ENCODE data around the gene SLC12A3. TPM values are rescaled to one million over a fixed set of nuclear protein-coding genes. Genes with fewer than 3 reads are reported as not detected.

The SLC12A3 gene
- polyA plus RNA-seq, 2 of the 4 experiments (the other 2 are of a cell fraction) = 0.08 to 0.09 TPM

- TF ChIP-seq KDM1A (IDR thresholded peaks at IDR 0.05; ENCODE audit: low read depth) (no peak), CEBPB (IDR thresholded peaks at IDR 0.05) (no peak)
Measured at GRCh38 chr16:56877486-56878182, 12.6 kb downstream of the SLC12A3 start (continued).

GRCh38 chr16:56878282-56878854 lies 13.4 kb downstream of the SLC12A3 start:
- no peaks in the 10 kb centered on the region for H3K9me3 ChIP-seq
- FAIRE-seq (no peak), DNase-seq (ENCODE audit: low read depth in 1 of 2, low spot score in 1 of 2) (no peak), ATAC-seq (no peak)
- CTCF ChIA-PET = interaction anchor here (1.6 kb wide), 1 partner anchor 17 kb away, joined by 5 read pairs; no protein-coding TSS in a partner anchor
- TF ChIP-seq NPAS2 (CRISPR knock-in tag; IDR thresholded peaks at IDR 0.05; ENCODE audit: borderline replicate concordance) (no peak), MYC (IDR thresholded peaks at IDR 0.05; ENCODE audit: borderline replicate concordance, low read length) (no peak), TFCP2L1 (CRISPR knock-in tag; IDR thresholded peaks at IDR 0.05) (no peak), SREBF2 (IDR thresholded peaks at IDR 0.05) (no peak), HES2 (IDR thresholded peaks at IDR 0.05) (no peak), HDAC2 (IDR thresholded peaks at IDR 0.05) (no peak), MAZ (IDR thresholded peaks at IDR 0.05; ENCODE audit: borderline replicate concordance, low read depth, low read length) (no peak), ESRRA (IDR thresholded peaks at IDR 0.05; ENCODE audit: borderline replicate concordance, low read length) (no peak), ZFP36 (IDR thresholded peaks at IDR 0.05; ENCODE audit: borderline replicate concordance, partially characterized antibody) (peak; percentile 56)
- H3K4me1 ChIP-seq = no peaks in the 10 kb centered on the region
- 66% methylated on average over 8 of the region's 8 CpGs for WGBS (ENCODE audit: missing lambda C conversion rate)
- POLR2A ChIA-PET = no interaction called here
- no peak overlapping the region for H3K4me2 ChIP-seq
- H3K27ac ChIP-seq = no peak overlapping the region
- H3K4me3 ChIP-seq = no peak overlapping the region

- FAIRE-seq = no peak
- Histone ChIP-seq H3K4me2 (no peak overlapping the region), H3K9me3 (no peaks in the 10 kb centered on the region), H3K27ac (no peak overlapping the region), H3K4me1 (no peaks in the 10 kb centered on the region), H3K4me3 (no peak overlapping the region)
- no peak for DNase-seq (ENCODE audit: low read depth in 1 of 2, low spot score in 1 of 2)
- ATAC-seq = no peak
- CTCF ChIA-PET = interaction anchor here (1.6 kb wide), 1 partner anchor 18 kb away, joined by 5 read pairs; no protein-coding TSS in a partner anchor
- POLR2A ChIA-PET = no interaction called here
- no peak for TF ChIP-seq PBX3 (IDR thresholded peaks at IDR 0.05)
- TF ChIP-seq MAFK (IDR thresholded peaks at IDR 0.05; ENCODE audit: partially characterized antibody) = no peak
- TF ChIP-seq FOSB (CRISPR knock-in tag; IDR thresholded peaks at IDR 0.05) = no peak
- 63% methylated on average over 8 of the region's 9 CpGs for WGBS (ENCODE audit: missing lambda C conversion rate)
Measured at GRCh38 chr16:56879276-56879675, 14.3 kb downstream of the SLC12A3 start.

- no peak overlapping the region for H3K27ac ChIP-seq
- H3K4me2 ChIP-seq = no peak overlapping the region
- CTCF ChIA-PET = no interaction called here
- ATAC-seq (no peak), DNase-seq (ENCODE audit: low read depth in 1 of 2, low spot score in 1 of 2) (no peak), FAIRE-seq (no peak)
- 73% methylated on average over 10 of the region's 12 CpGs for WGBS (ENCODE audit: missing lambda C conversion rate)
- H3K4me1 ChIP-seq = no peaks in the 10 kb centered on the region
- POLR2A ChIA-PET = no interaction called here
- H3K4me3 ChIP-seq = no peak overlapping the region
- no peaks in the 10 kb centered on the region for H3K9me3 ChIP-seq
- TF ChIP-seq BCL3 (IDR thresholded peaks at IDR 0.05) = no peak
- TF ChIP-seq JUNB (IDR thresholded peaks at IDR 0.05) = no peak
- no peak for TF ChIP-seq HOXB5 (CRISPR knock-in tag; IDR thresholded peaks at IDR 0.05)
- TF ChIP-seq RAD21 (conservative IDR thresholded peaks at IDR 0.05 in 1 of 2, IDR thresholded peaks at IDR 0.05 in 1 of 2) = no peak
- no peak for TF ChIP-seq PHF8 (IDR thresholded peaks at IDR 0.05; ENCODE audit: borderline replicate concordance, low read depth)
- no peak for TF ChIP-seq MAX (IDR thresholded peaks at IDR 0.05)
- TF ChIP-seq NR3C1 (IDR thresholded peaks at IDR 0.05) = no peak
- TF ChIP-seq ESRRA (IDR thresholded peaks at IDR 0.05; ENCODE audit: borderline replicate concordance, low read length) = no peak
- TF ChIP-seq EP300 (IDR thresholded peaks at IDR 0.05) = no peak
- no peak for TF ChIP-seq USF2 (IDR thresholded peaks at IDR 0.05)
- TF ChIP-seq ELK1 (IDR thresholded peaks at IDR 0.05; ENCODE audit: low read depth, low read length) = no peak
- TF ChIP-seq RNF2 (IDR thresholded peaks at IDR 0.05; ENCODE audit: borderline replicate concordance, low read depth) = no peak
- TF ChIP-seq HEYL (CRISPR knock-in tag; IDR thresholded peaks at IDR 0.05) = no peak
- no peak for TF ChIP-seq ZSCAN20 (CRISPR knock-in tag; IDR thresholded peaks at IDR 0.05)
- no peak for TF ChIP-seq JUN (IDR thresholded peaks at IDR 0.05)
- TF ChIP-seq MAZ (IDR thresholded peaks at IDR 0.05; ENCODE audit: borderline replicate concordance, low read depth, low read length) = no peak
- TF ChIP-seq BHLHE40 (IDR thresholded peaks at IDR 0.05; ENCODE audit: low read depth, low read length) = no peak
Measured at GRCh38 chr16:56880176-56880575, 15.2 kb downstream of the SLC12A3 start.

Measured in A549 (cell line).